ENCODE data around the gene MALRD1.

MALRD1 gene

GRCh38 chr10:19449860-19450259, 401.3 kb downstream of the MALRD1 start:
- ATAC-seq, result no peak

GRCh38 chr10:19451356-19451755, 402.8 kb downstream of the MALRD1 start:
- Mint-ChIP-seq H3K27ac (no peak overlapping the region), H3K9me3 (peaks cover 3% of the 10 kb centered on the region), H3K4me1 (no peaks in the 10 kb centered on the region), H3K36me3 (no peaks in the 10 kb centered on the region), H3K4me3 (no peak overlapping the region), H3K27me3 (no peaks in the 10 kb centered on the region)
- no peak for ATAC-seq

More at GRCh38 chr10:19449860-19450259, 401.3 kb downstream of the MALRD1 start:
- Mint-ChIP-seq H3K9me3 (peaks cover 3% of the 10 kb centered on the region), H3K27me3 (no peaks in the 10 kb centered on the region), H3K4me1 (no peaks in the 10 kb centered on the region), H3K36me3 (no peaks in the 10 kb centered on the region), H3K4me3 (no peak overlapping the region), H3K27ac (no peak overlapping the region)

GRCh38 chr10:19451937-19452336, 403.3 kb downstream of the MALRD1 start:
- H3K9me3 Mint-ChIP-seq, result peaks cover 3% of the 10 kb centered on the region
- H3K4me3 Mint-ChIP-seq, result no peak overlapping the region
- no peaks in the 10 kb centered on the region for H3K27me3 Mint-ChIP-seq

GRCh38 chr10:19453967-19454366, 405.4 kb downstream of the MALRD1 start:
- Mint-ChIP-seq H3K27ac (no peak overlapping the region), H3K36me3 (no peaks in the 10 kb centered on the region), H3K9me3 (peaks cover 3% of the 10 kb centered on the region), H3K4me1 (no peaks in the 10 kb centered on the region), H3K27me3 (no peaks in the 10 kb centered on the region), H3K4me3 (no peak overlapping the region)
- no peak for ATAC-seq

More at GRCh38 chr10:19451937-19452336, 403.3 kb downstream of the MALRD1 start:
- no peak for ATAC-seq
- H3K36me3 Mint-ChIP-seq, result no peaks in the 10 kb centered on the region
- H3K4me1 Mint-ChIP-seq, result no peaks in the 10 kb centered on the region
- H3K27ac Mint-ChIP-seq, result no peak overlapping the region

GRCh38 chr10:19461588-19461987, 413.0 kb downstream of the MALRD1 start:
- Mint-ChIP-seq H3K4me3 (no peak overlapping the region), H3K27ac (no peak overlapping the region), H3K27me3 (no peaks in the 10 kb centered on the region), H3K36me3 (no peaks in the 10 kb centered on the region), H3K4me1 (no peaks in the 10 kb centered on the region), H3K9me3 (peaks cover 8% of the 10 kb centered on the region)
- ATAC-seq, result no peak

- no peak for ATAC-seq
- Mint-ChIP-seq H3K27me3 (no peaks in the 10 kb centered on the region), H3K9me3 (peaks cover 7% of the 10 kb centered on the region), H3K36me3 (no peaks in the 10 kb centered on the region), H3K4me3 (no peak overlapping the region), H3K27ac (no peak overlapping the region), H3K4me1 (no peaks in the 10 kb centered on the region)
These were observed 418.1 kb downstream of the MALRD1 start for GRCh38 chr10:19466709-19467108.

- Mint-ChIP-seq H3K27me3 (no peaks in the 10 kb centered on the region), H3K36me3 (no peaks in the 10 kb centered on the region), H3K4me3 (no peak overlapping the region)
These were observed 419.8 kb downstream of the MALRD1 start for GRCh38 chr10:19468413-19468812.

GRCh38 chr10:19469521-19469920, 420.9 kb downstream of the MALRD1 start:
- Mint-ChIP-seq H3K4me3 (no peak overlapping the region), H3K36me3 (no peaks in the 10 kb centered on the region), H3K27ac (no peak overlapping the region), H3K9me3 (peaks cover 15% of the 10 kb centered on the region), H3K4me1 (no peaks in the 10 kb centered on the region), H3K27me3 (no peaks in the 10 kb centered on the region)
- no peak for ATAC-seq

More at GRCh38 chr10:19468413-19468812, 419.8 kb downstream of the MALRD1 start:
- H3K27ac Mint-ChIP-seq, result no peak overlapping the region
- no peaks in the 10 kb centered on the region for H3K4me1 Mint-ChIP-seq
- H3K9me3 Mint-ChIP-seq, result peaks cover 11% of the 10 kb centered on the region
- ATAC-seq, result no peak

- H3K4me3 Mint-ChIP-seq, result no peak overlapping the region
- ATAC-seq, result no peak
- no peaks in the 10 kb centered on the region for H3K4me1 Mint-ChIP-seq
- peaks cover 7% of the 10 kb centered on the region for H3K9me3 Mint-ChIP-seq
- H3K27ac Mint-ChIP-seq, result no peak overlapping the region
- no peaks in the 10 kb centered on the region for H3K36me3 Mint-ChIP-seq
- no peaks in the 10 kb centered on the region for H3K27me3 Mint-ChIP-seq
These were observed 431.3 kb downstream of the MALRD1 start for GRCh38 chr10:19479854-19480253.

GRCh38 chr10:19480353-19480752, 431.8 kb downstream of the MALRD1 start:
- H3K9me3 Mint-ChIP-seq, result peaks cover 7% of the 10 kb centered on the region
- no peak overlapping the region for H3K4me3 Mint-ChIP-seq
- no peaks in the 10 kb centered on the region for H3K4me1 Mint-ChIP-seq

GRCh38 chr10:19483421-19483820, 434.8 kb downstream of the MALRD1 start:
- Mint-ChIP-seq H3K4me3 (no peak overlapping the region), H3K27ac (no peak overlapping the region), H3K36me3 (no peaks in the 10 kb centered on the region), H3K9me3 (peaks cover 7% of the 10 kb centered on the region), H3K27me3 (no peaks in the 10 kb centered on the region), H3K4me1 (no peaks in the 10 kb centered on the region)
- no peak for ATAC-seq

More at GRCh38 chr10:19480353-19480752, 431.8 kb downstream of the MALRD1 start:
- no peaks in the 10 kb centered on the region for H3K36me3 Mint-ChIP-seq
- no peaks in the 10 kb centered on the region for H3K27me3 Mint-ChIP-seq
- ATAC-seq, result no peak
- H3K27ac Mint-ChIP-seq, result no peak overlapping the region

- H3K27ac Mint-ChIP-seq, result no peak overlapping the region
- H3K4me3 Mint-ChIP-seq, result no peak overlapping the region
- H3K36me3 Mint-ChIP-seq, result no peaks in the 10 kb centered on the region
- no peaks in the 10 kb centered on the region for H3K27me3 Mint-ChIP-seq
- H3K9me3 Mint-ChIP-seq, result peaks cover 3% of the 10 kb centered on the region
- no peak for ATAC-seq
- H3K4me1 Mint-ChIP-seq, result no peaks in the 10 kb centered on the region
These were observed 440.1 kb downstream of the MALRD1 start for GRCh38 chr10:19488592-19489280.

GRCh38 chr10:19491166-19491565, 442.6 kb downstream of the MALRD1 start:
- H3K27ac Mint-ChIP-seq, result no peak overlapping the region
- no peak overlapping the region for H3K4me3 Mint-ChIP-seq
- H3K27me3 Mint-ChIP-seq, result no peaks in the 10 kb centered on the region
- H3K9me3 Mint-ChIP-seq, result peaks cover 2% of the 10 kb centered on the region
- ATAC-seq, result no peak
- no peaks in the 10 kb centered on the region for H3K4me1 Mint-ChIP-seq
- no peaks in the 10 kb centered on the region for H3K36me3 Mint-ChIP-seq

GRCh38 chr10:19493917-19494316, 445.3 kb downstream of the MALRD1 start:
- Mint-ChIP-seq H3K9me3 (peaks cover 2% of the 10 kb centered on the region), H3K36me3 (no peaks in the 10 kb centered on the region), H3K4me3 (no peak overlapping the region), H3K4me1 (no peaks in the 10 kb centered on the region), H3K27ac (no peak overlapping the region), H3K27me3 (no peaks in the 10 kb centered on the region)
- no peak for ATAC-seq

- Mint-ChIP-seq H3K4me1 (no peaks in the 10 kb centered on the region), H3K27ac (no peak overlapping the region), H3K4me3 (no peak overlapping the region), H3K9me3 (peaks cover 2% of the 10 kb centered on the region), H3K36me3 (no peaks in the 10 kb centered on the region), H3K27me3 (no peaks in the 10 kb centered on the region)
- ATAC-seq, result no peak
These were observed 448.4 kb downstream of the MALRD1 start for GRCh38 chr10:19497026-19497425.
